K562 (cell line): ENCODE results near the gene GPD1L. TPM values are rescaled to one million over a fixed set of nuclear protein-coding genes. Genes with fewer than 3 reads are reported as not detected.

Source experiments
- BDP1 ChIP-seq: IDR thresholded peaks from 3 replicates; pipeline ENCODE4 v1.6.1; 2011; ENCODE audit not compliant: insufficient read length, insufficient read depth
- BRCA1 ChIP-seq, 2 experiments: fragments of 450-650 bp in 1 of 2; sonication (generic) in 1 of 2; formaldehyde crosslinking in 1 of 2; IDR thresholded peaks; 2 replicates each; pipeline versions ENCODE4 v1.5.0 to v1.6.1; 2017 to 2020; ENCODE audit warnings: mild to moderate bottlenecking in 1 of 2, missing genetic modification reagents in 1 of 2
- CBFB ChIP-seq: sonication (generic); formaldehyde crosslinking; IDR thresholded peaks from 2 replicates; pipeline ENCODE4 v1.4.0; 2020; ENCODE audit warnings: mild to moderate bottlenecking, missing genetic modification reagents
- HEY1 ChIP-seq: fragments of 250-450 bp; sonication (Bioruptor Pico); IDR thresholded peaks from 2 replicates; pipeline ENCODE4 v1.5.0; 2020; ENCODE audit warnings: mild to moderate bottlenecking, moderate library complexity, borderline replicate concordance
- MTF1 ChIP-seq: fragments of 250-450 bp; sonication (Bioruptor Pico); IDR thresholded peaks from 2 replicates; pipeline ENCODE4 v1.9.0; 2021; ENCODE audit warnings: moderate library complexity, mild to moderate bottlenecking, inconsistent platforms, borderline replicate concordance
- NR4A1 ChIP-seq, 2 experiments: fragments of 250-450 bp in 1 of 2; fragments of 450-650 bp in 1 of 2; sonication (Bioruptor Pico) in 1 of 2; IDR thresholded peaks; 2 replicates each; pipeline versions ENCODE4 v1.4.0 to v1.6.1; 2016 to 2020; ENCODE audit warnings: mild to moderate bottlenecking in 2 of 2, missing compliant biosample characterization in 1 of 2, missing genetic modification characterization in 1 of 2, moderate library complexity in 1 of 2
- SAFB ChIP-seq: fragments of 200-400 bp; formaldehyde crosslinking; IDR thresholded peaks from 2 replicates; pipeline ENCODE4 v1.6.1; 2017; ENCODE audit warnings: low read depth, low read length, borderline replicate concordance
- TOE1 ChIP-seq, 2 experiments: fragments of 450-650 bp in 1 of 2; sonication (generic) in 1 of 2; formaldehyde crosslinking in 1 of 2; IDR thresholded peaks; 2 replicates each; pipeline versions ENCODE4 v1.7.1 to v1.8.0; 2016 to 2022; ENCODE audit warnings: borderline replicate concordance in 2 of 2, mild to moderate bottlenecking in 2 of 2, antibody characterized with exemption in 1 of 2, inconsistent platforms in 1 of 2, low read depth in 1 of 2, missing genetic modification reagents in 1 of 2, moderate library complexity in 1 of 2
- ZNF436 ChIP-seq: fragments of 250-450, 450-650 bp; sonication (Bioruptor Pico); formaldehyde crosslinking; IDR thresholded peaks from 2 replicates; pipeline ENCODE4 v1.7.0; 2020; ENCODE audit warnings: mild to moderate bottlenecking
- polyA plus RNA-seq, 8 experiments: library from polyadenylated mRNA; depleted of rRNA in 4 of 8; stranded (reverse) in 5 of 8; unstranded in 3 of 8; fragments of >200 nt; fragmentation: Nextera tagmentation in 2 of 8; fragmentation: Illumina TruSeq in 1 of 8; extraction: Ambion mirVana in 2 of 8; extraction: Trizol in 1 of 8; gene quantifications; 2 replicates each; pipeline versions ENCODE4 v1.2.1 to v1.2.3, GENCODE V29; 2011 to 2014; ENCODE audit warnings: inconsistent platforms in 1 of 8, missing spikeins in 1 of 8
- total RNA-seq, 7 experiments: library from RNA; depleted of rRNA in 6 of 7; stranded (reverse); fragments of >200 nt in 6 of 7; fragmentation: Illumina TruSeq in 2 of 7; extraction: Trizol in 2 of 7; gene quantifications; 2 replicates each; pipeline versions ENCODE4 v1.2.1 to v1.2.3, GENCODE V29; 2011 to 2021; ENCODE audit warnings: low replicate concordance in 1 of 7
- TF ChIP-seq, protein P1 (sequence below): fragments of 250-450 bp; sonication (Bioruptor Pico); IDR thresholded peaks from 2 replicates; pipeline ENCODE4 v1.9.0; 2021; ENCODE audit warnings: mild to moderate bottlenecking, inconsistent platforms
- TF ChIP-seq, protein P2 (sequence below): sonication (generic); formaldehyde crosslinking; IDR thresholded peaks from 2 replicates; pipeline ENCODE4 v1.9.0; 2022; ENCODE audit warnings: mild to moderate bottlenecking, missing genetic modification reagents
- TF ChIP-seq, protein P3 (sequence below): fragments of 250-450 bp; sonication (Bioruptor Pico); IDR thresholded peaks from 2 replicates; pipeline ENCODE4 v1.5.0; 2021; ENCODE audit warnings: mild to moderate bottlenecking, borderline replicate concordance
- TF ChIP-seq, protein P4 (sequence below), 2 experiments: fragments of 450-650 bp; IDR thresholded peaks; 2 replicates each; pipeline ENCODE4 v1.6.1; 2018; ENCODE audit warnings: mild to moderate bottlenecking in 2 of 2, low read depth in 1 of 2; ENCODE audit not compliant: partially characterized antibody in 2 of 2
- TF ChIP-seq, protein P5 (sequence below): fragments of 450-650 bp; formaldehyde crosslinking; IDR thresholded peaks from 2 replicates; pipeline ENCODE4 v1.4.0; 2022; ENCODE audit warnings: missing genetic modification characterization

The GPD1L gene
- total and polyA plus RNA-seq, 9 of the 15 experiments (the other 6 are each of a cell fraction or from before 2014, with no cell fraction given): 1.6 to 17.3 (median 12.3) TPM

DNA sequence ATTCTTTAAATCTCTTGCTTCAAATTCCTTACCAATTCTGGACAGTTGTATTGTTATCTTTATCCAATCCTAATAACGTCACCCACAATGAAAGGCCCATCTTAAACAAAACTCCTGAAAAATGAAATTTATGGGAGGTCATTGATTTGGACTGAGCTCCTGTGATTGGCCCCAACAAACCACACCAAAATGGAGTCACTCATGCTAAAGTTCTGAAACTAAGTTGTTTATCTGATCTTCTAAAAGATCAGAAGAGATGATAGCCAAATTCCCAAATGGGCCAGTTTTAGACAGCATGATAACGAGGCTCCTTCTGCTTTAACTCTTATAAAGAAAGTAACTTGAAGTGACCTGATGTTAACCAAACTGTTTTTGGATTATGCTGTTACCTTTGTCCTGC lies 39.7 kb upstream of the GPD1L start (continued):
- TF ChIP-seq, protein P1, sequence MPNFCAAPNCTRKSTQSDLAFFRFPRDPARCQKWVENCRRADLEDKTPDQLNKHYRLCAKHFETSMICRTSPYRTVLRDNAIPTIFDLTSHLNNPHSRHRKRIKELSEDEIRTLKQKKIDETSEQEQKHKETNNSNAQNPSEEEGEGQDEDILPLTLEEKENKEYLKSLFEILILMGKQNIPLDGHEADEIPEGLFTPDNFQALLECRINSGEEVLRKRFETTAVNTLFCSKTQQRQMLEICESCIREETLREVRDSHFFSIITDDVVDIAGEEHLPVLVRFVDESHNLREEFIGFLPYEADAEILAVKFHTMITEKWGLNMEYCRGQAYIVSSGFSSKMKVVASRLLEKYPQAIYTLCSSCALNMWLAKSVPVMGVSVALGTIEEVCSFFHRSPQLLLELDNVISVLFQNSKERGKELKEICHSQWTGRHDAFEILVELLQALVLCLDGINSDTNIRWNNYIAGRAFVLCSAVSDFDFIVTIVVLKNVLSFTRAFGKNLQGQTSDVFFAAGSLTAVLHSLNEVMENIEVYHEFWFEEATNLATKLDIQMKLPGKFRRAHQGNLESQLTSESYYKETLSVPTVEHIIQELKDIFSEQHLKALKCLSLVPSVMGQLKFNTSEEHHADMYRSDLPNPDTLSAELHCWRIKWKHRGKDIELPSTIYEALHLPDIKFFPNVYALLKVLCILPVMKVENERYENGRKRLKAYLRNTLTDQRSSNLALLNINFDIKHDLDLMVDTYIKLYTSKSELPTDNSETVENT (CRISPR knock-in tag): no peak
- TF ChIP-seq BDP1 (no peak), BRCA1 (IDR thresholded peaks at IDR 0.05) (no peak), BRCA1 (CRISPR knock-in tag; IDR thresholded peaks at IDR 0.05) (no peak), NR4A1 (CRISPR knock-in tag; IDR thresholded peaks at IDR 0.05) (no peak), NR4A1 (tag; IDR thresholded peaks at IDR 0.05) (peak; percentile 91), HEY1 (CRISPR knock-in tag) (no peak), SAFB (no peak), MTF1 (CRISPR knock-in tag) (no peak), ZNF436 (CRISPR knock-in tag) (no peak), TOE1 (IDR thresholded peaks at IDR 0.05; ENCODE audit: borderline replicate concordance) (no peak), TOE1 (CRISPR knock-in tag; IDR thresholded peaks at IDR 0.05; ENCODE audit: borderline replicate concordance, low read depth) (no peak), CBFB (CRISPR knock-in tag) (no peak)
- TF ChIP-seq, protein P2, sequence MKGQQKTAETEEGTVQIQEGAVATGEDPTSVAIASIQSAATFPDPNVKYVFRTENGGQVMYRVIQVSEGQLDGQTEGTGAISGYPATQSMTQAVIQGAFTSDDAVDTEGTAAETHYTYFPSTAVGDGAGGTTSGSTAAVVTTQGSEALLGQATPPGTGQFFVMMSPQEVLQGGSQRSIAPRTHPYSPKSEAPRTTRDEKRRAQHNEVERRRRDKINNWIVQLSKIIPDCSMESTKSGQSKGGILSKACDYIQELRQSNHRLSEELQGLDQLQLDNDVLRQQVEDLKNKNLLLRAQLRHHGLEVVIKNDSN: no peak
- TF ChIP-seq, protein P3, sequence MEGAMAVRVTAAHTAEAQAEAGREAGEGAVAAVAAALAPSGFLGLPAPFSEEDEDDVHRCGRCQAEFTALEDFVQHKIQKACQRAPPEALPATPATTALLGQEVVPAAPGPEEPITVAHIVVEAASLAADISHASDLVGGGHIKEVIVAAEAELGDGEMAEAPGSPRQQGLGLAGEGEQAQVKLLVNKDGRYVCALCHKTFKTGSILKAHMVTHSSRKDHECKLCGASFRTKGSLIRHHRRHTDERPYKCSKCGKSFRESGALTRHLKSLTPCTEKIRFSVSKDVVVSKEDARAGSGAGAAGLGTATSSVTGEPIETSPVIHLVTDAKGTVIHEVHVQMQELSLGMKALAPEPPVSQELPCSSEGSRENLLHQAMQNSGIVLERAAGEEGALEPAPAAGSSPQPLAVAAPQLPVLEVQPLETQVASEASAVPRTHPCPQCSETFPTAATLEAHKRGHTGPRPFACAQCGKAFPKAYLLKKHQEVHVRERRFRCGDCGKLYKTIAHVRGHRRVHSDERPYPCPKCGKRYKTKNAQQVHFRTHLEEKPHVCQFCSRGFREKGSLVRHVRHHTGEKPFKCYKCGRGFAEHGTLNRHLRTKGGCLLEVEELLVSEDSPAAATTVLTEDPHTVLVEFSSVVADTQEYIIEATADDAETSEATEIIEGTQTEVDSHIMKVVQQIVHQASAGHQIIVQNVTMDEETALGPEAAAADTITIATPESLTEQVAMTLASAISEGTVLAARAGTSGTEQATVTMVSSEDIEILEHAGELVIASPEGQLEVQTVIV (CRISPR knock-in tag): no peak
- TF ChIP-seq, protein P4, sequence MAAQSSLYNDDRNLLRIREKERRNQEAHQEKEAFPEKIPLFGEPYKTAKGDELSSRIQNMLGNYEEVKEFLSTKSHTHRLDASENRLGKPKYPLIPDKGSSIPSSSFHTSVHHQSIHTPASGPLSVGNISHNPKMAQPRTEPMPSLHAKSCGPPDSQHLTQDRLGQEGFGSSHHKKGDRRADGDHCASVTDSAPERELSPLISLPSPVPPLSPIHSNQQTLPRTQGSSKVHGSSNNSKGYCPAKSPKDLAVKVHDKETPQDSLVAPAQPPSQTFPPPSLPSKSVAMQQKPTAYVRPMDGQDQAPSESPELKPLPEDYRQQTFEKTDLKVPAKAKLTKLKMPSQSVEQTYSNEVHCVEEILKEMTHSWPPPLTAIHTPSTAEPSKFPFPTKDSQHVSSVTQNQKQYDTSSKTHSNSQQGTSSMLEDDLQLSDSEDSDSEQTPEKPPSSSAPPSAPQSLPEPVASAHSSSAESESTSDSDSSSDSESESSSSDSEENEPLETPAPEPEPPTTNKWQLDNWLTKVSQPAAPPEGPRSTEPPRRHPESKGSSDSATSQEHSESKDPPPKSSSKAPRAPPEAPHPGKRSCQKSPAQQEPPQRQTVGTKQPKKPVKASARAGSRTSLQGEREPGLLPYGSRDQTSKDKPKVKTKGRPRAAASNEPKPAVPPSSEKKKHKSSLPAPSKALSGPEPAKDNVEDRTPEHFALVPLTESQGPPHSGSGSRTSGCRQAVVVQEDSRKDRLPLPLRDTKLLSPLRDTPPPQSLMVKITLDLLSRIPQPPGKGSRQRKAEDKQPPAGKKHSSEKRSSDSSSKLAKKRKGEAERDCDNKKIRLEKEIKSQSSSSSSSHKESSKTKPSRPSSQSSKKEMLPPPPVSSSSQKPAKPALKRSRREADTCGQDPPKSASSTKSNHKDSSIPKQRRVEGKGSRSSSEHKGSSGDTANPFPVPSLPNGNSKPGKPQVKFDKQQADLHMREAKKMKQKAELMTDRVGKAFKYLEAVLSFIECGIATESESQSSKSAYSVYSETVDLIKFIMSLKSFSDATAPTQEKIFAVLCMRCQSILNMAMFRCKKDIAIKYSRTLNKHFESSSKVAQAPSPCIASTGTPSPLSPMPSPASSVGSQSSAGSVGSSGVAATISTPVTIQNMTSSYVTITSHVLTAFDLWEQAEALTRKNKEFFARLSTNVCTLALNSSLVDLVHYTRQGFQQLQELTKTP (IDR thresholded peaks at IDR 0.05; ENCODE audit: low read depth in 1 of 2, partially characterized antibody in 2 of 2): no peak
- TF ChIP-seq, protein P5, sequence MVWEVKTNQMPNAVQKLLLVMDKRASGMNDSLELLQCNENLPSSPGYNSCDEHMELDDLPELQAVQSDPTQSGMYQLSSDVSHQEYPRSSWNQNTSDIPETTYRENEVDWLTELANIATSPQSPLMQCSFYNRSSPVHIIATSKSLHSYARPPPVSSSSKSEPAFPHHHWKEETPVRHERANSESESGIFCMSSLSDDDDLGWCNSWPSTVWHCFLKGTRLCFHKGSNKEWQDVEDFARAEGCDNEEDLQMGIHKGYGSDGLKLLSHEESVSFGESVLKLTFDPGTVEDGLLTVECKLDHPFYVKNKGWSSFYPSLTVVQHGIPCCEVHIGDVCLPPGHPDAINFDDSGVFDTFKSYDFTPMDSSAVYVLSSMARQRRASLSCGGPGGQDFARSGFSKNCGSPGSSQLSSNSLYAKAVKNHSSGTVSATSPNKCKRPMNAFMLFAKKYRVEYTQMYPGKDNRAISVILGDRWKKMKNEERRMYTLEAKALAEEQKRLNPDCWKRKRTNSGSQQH (CRISPR knock-in tag): no peak
